ENCODE results near the gene TMOD2. TPM values are rescaled to one million over a fixed set of nuclear protein-coding genes. Genes with fewer than 3 reads are reported as not detected.

The TMOD2 gene
- total and polyA plus RNA-seq, 2 donors from 2014 or later: 2.5 to 9.3 TPM

DNA sequence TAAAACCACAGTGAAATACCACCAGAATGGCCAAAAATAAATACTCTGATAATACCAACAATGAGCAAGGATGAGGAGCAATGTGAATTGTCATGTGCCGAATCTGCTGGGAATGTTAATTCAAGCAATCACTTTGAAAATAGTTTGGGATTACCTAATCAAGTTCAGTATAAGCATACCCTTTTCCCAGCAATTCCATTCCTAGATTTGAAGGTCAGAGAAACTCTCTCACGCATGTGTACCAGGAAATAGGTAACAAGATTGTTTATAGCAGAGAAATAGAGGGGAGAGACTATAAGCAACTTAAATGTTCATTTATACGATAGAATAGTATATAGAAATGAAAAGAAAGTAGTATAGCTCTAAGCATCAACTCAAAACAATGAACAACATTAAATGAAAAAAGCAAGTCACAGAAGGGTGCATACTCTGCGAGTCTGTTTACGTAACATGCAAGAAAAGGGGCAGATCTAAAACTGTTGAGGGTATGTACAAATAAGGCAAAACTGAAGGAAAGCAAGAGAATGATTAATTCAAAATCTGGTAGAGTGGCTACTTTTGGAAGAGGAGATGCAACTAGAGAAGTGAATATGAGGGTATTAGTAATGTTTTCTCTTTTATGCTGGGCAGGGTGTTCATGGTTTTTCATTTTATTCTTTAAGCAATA lies 105.5 kb downstream of the TMOD2 start:
- DNase-seq (no peak), FAIRE-seq (no peak)
- no peaks in the 10 kb centered on the region for H3K36me3 ChIP-seq (ENCODE audit: control insufficient read depth in 2 of 3, insufficient read depth in 3 of 3, low read length in 3 of 3)
- intact Hi-C loops (cut with DNase I): no loop called here
- TF ChIP-seq, protein P1, sequence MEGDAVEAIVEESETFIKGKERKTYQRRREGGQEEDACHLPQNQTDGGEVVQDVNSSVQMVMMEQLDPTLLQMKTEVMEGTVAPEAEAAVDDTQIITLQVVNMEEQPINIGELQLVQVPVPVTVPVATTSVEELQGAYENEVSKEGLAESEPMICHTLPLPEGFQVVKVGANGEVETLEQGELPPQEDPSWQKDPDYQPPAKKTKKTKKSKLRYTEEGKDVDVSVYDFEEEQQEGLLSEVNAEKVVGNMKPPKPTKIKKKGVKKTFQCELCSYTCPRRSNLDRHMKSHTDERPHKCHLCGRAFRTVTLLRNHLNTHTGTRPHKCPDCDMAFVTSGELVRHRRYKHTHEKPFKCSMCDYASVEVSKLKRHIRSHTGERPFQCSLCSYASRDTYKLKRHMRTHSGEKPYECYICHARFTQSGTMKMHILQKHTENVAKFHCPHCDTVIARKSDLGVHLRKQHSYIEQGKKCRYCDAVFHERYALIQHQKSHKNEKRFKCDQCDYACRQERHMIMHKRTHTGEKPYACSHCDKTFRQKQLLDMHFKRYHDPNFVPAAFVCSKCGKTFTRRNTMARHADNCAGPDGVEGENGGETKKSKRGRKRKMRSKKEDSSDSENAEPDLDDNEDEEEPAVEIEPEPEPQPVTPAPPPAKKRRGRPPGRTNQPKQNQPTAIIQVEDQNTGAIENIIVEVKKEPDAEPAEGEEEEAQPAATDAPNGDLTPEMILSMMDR (IDR thresholded peaks at IDR 0.05; ENCODE audit: borderline replicate concordance, extremely low read depth, insufficient read depth): no peak
- H3K4me1 ChIP-seq (ENCODE audit: control insufficient read depth in 2 of 3, insufficient read depth in 2 of 3, low read depth in 1 of 3, low read length in 3 of 3): peaks cover 0 to 5% (median 0%) of the 10 kb centered on the region in 3 donors
- no peak overlapping the region for H3K9ac ChIP-seq (ENCODE audit: low read length in 3 of 3)
- no peaks in the 10 kb centered on the region for H3K9me3 ChIP-seq (ENCODE audit: control insufficient read depth in 2 of 3, insufficient read depth in 1 of 3, low read length in 3 of 3)
- H3K4me3 ChIP-seq (ENCODE audit: low read length in 3 of 3): no peak overlapping the region
- H3K27ac ChIP-seq (ENCODE audit: low read depth in 2 of 2, low read length in 2 of 2): no peak overlapping the region
- no peaks in the 10 kb centered on the region for H3K27me3 ChIP-seq (ENCODE audit: control insufficient read depth, insufficient read depth, low read length)

DNA sequence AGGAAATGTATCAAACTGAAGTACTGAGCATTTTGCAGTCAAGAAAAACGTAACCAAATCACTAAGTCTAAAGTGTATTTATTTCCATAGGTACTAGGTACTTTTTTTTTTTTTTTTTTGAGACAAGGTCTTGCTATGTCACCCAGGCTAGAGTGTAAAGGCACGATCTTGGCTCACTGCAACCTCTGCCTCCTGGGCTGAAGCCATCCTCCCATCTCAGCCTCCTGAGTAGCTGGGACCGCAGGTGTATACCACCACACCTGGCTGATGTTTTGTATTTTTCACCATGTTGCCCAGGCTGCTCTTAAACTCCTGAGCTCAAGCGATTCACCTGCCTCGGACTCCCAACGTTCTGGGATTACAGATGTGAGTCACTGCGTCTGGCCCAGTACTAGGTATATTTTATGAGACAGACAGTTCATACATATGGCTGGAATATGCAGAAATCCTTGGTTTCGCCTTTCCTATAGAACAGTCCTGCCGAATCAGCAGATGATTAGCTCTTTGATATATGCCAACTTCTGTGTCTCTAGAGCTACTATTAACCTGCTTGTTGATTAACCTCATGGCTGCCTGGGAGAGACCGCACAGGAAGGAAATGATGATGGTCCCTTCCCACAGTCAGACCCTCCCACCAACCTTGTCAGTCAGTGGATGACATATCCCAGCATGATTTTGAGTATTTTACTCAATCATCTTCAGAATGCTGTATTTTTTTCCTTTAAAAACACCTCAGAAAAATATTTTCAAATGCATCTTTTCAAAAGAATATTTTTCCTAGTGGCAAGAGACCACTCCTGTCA lies 110.4 kb downstream of the TMOD2 start:
- intact Hi-C loops (cut with DNase I): no loop called here
- no peak overlapping the region for H3K9ac ChIP-seq (ENCODE audit: low read length in 3 of 3)
- no peak overlapping the region for H3K4me3 ChIP-seq (ENCODE audit: low read length in 3 of 3)
- peaks cover 4% of the 10 kb centered on the region in 3 donors for H3K36me3 ChIP-seq (ENCODE audit: control insufficient read depth in 2 of 3, insufficient read depth in 3 of 3, low read length in 3 of 3)
- peaks cover 0 to 4% (median 0%) of the 10 kb centered on the region in 3 donors for H3K4me1 ChIP-seq (ENCODE audit: control insufficient read depth in 2 of 3, insufficient read depth in 2 of 3, low read depth in 1 of 3, low read length in 3 of 3)
- DNase-seq: no peak
- TF ChIP-seq, protein P1 (IDR thresholded peaks at IDR 0.05; ENCODE audit: borderline replicate concordance, extremely low read depth, insufficient read depth): no peak
- no peaks in the 10 kb centered on the region for H3K9me3 ChIP-seq (ENCODE audit: control insufficient read depth in 2 of 3, insufficient read depth in 1 of 3, low read length in 3 of 3)
- no peak overlapping the region for H3K27ac ChIP-seq (ENCODE audit: low read depth in 2 of 2, low read length in 2 of 2)
- H3K27me3 ChIP-seq (ENCODE audit: control insufficient read depth, insufficient read depth, low read length): no peaks in the 10 kb centered on the region
- no peak for FAIRE-seq

DNA sequence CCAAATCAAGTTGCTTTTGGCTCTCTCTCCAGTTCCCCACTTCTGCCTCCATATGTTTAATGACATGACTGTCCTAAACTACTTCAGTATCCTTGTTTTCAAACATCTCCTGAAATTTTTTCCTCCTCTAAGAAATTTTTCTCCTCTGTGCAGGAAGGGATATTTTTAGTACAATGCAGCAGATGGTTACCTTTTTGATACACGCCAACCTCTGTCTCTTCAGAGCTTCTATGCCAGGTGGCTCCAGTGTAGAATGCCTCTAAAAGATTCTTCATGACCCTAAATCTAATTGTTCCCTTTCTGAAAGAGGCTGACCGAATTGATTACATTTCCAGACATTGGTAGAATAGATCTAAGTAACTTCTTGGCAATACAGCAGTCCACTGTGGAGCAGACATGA lies 111.7 kb downstream of the TMOD2 start:
- intact Hi-C loops (cut with DNase I): no loop called here
- Histone ChIP-seq H3K9me3 (ENCODE audit: control insufficient read depth in 2 of 3, insufficient read depth in 1 of 3, low read length in 3 of 3) (no peaks in the 10 kb centered on the region), H3K36me3 (ENCODE audit: control insufficient read depth in 2 of 3, insufficient read depth in 3 of 3, low read length in 3 of 3) (peaks cover 4% of the 10 kb centered on the region in 3 donors), H3K27ac (ENCODE audit: low read depth in 2 of 2, low read length in 2 of 2) (no peak overlapping the region), H3K4me1 (ENCODE audit: control insufficient read depth in 2 of 3, insufficient read depth in 2 of 3, low read depth in 1 of 3, low read length in 3 of 3) (peaks cover 0 to 9% (median 4%) of the 10 kb centered on the region in 3 donors), H3K4me3 (ENCODE audit: low read length in 3 of 3) (no peak overlapping the region), H3K9ac (ENCODE audit: low read length in 3 of 3) (no peak overlapping the region), H3K27me3 (ENCODE audit: control insufficient read depth, insufficient read depth, low read length) (no peaks in the 10 kb centered on the region)
- no peak for FAIRE-seq
- DNase-seq: no peak
- TF ChIP-seq, protein P1 (IDR thresholded peaks at IDR 0.05; ENCODE audit: borderline replicate concordance, extremely low read depth, insufficient read depth): no peak

All from kidney (tissue), 14 donors.